NT2/D1 (cell line): ENCODE measurements around the gene DCBLD2.
A peak's percentile ranks its signal among the peaks of the same experiment; 100 is the strongest.

Experiments
- DNase-seq: peaks from one replicate; pipeline ENCODE4 v3.0.0-alpha.2; 2011; ENCODE audit warnings: low read depth, low spot score
- H3K27me3 ChIP-seq: 2 replicates; pipeline ENCODE4 v1.6.0; 2011; ENCODE audit warnings: mild to moderate bottlenecking; ENCODE audit not compliant: insufficient read length, insufficient read depth
- H3K36me3 ChIP-seq: 2 replicates; pipeline ENCODE4 v1.6.1; 2011; ENCODE audit warnings: mild to moderate bottlenecking, low read length, mixed read lengths; ENCODE audit not compliant: insufficient read depth, insufficient read length
- H3K4me1 ChIP-seq: 2 replicates; pipeline ENCODE4 v1.5.1; 2011; ENCODE audit not compliant: insufficient read depth, insufficient read length
- H3K4me3 ChIP-seq: 2 replicates; pipeline ENCODE4 v1.5.1; 2011; ENCODE audit warnings: low read depth; ENCODE audit not compliant: insufficient read length
- H3K9ac ChIP-seq: 2 replicates; pipeline ENCODE4 v1.6.0; 2011; ENCODE audit warnings: low read depth; ENCODE audit not compliant: insufficient read length
- H3K9me3 ChIP-seq: 2 replicates; pipeline ENCODE4 v1.5.1; 2011; ENCODE audit warnings: mild to moderate bottlenecking, low read length; ENCODE audit not compliant: insufficient read depth
- SUZ12 ChIP-seq: IDR thresholded peaks from 2 replicates; pipeline ENCODE4 v1.6.1; 2011; ENCODE audit not compliant: insufficient read length, insufficient read depth; ENCODE audit errors: extremely low read depth
- YY1 ChIP-seq: IDR thresholded peaks from 2 replicates; pipeline ENCODE4 v1.6.1; 2011; ENCODE audit not compliant: insufficient read length, insufficient read depth
- ZNF274 ChIP-seq: IDR thresholded peaks from 2 replicates; pipeline ENCODE4 v1.6.1; 2011; ENCODE audit warnings: mild to moderate bottlenecking, low read depth, low read length

The DCBLD2 gene

DNA sequence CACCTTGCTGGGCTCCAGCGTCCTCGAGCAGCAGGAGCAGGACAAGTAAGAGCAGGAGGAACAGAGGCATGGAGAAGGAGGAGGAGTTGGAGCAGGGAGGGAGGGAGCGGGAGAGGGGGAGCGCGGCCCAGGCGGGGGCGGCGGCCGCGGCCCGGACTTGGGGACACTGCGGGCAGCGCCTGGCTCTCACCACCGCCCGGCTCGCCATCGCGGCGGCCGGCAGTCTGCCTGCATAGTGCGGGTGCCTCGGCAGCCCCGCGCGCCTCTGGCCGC lies 440 bp downstream of the DCBLD2 start:
- Histone ChIP-seq H3K9ac (peak overlapping the region; percentile 96), H3K4me3 (peak overlapping the region; percentile 92), H3K4me1 (no peaks in the 10 kb centered on the region), H3K36me3 (peaks cover 3% of the 10 kb centered on the region), H3K9me3 (no peaks in the 10 kb centered on the region), H3K27me3 (no peaks in the 10 kb centered on the region)
- peak; percentile 58 for DNase-seq
- TF ChIP-seq SUZ12 = no peak
- TF ChIP-seq ZNF274 = no peak
- TF ChIP-seq YY1 = no peak

DNA sequence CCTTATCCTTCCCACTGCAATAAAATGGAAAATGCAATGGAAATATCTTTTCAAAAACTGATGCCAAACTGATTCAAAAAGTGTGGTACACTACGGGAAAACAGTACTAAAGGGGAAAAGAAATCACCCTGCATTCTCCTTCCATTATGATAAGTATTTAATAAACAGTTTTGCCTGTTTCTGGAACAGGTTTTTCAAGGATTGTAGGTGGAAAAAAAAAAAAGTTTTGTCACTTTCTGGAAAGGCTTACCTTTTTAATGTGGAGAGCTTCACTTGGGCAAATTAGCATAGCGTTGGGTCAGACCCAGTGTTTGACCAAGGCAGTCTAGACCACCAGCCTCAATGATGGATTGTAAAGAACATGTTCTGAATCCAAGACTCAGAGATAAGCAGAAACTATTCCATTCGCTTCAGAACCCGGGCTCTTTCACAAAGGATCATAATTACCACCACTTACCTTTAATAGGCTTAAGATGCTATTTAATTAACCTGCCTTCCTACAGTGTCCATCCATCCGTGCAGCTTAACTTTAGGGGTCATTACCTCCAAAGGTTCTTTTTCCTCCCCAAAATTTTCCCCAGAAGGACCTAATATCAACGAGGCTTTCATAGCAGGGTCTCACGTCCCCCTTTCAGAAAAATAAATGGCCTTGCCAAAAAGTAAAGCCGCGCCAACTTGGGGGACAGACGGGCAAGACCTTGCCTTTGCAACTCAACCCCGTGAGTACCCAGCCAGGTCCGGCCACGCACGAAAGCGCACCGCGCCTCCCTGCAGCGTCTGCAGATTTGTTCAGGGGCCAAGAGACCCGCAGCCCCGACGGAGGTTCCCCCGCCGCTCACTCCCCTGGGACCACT lies 1.0 kb downstream of the DCBLD2 start:
- Histone ChIP-seq H3K9me3 (no peaks in the 10 kb centered on the region), H3K9ac (peak overlapping the region; percentile 96)
- no peak for DNase-seq

DNA sequence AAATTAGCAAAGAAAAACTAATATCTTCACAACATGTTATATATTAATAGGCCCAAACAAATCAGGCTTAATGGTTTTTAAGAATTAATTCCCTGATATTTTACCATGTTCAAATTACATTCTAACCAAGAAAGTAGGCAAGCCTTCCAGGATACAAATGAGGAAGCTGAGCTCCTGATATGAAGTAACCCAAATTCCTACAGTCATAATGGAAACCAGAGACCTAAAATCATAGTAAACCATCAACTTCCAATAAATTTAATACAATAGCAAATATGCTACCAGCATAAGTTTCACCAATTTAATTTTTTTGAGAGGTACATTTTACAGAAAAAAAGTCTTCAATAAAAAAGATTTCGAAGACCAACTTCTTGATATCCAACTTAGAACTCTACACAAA lies 3.8 kb downstream of the DCBLD2 start:
- TF ChIP-seq ZNF274 (no peak), YY1 (no peak), SUZ12 (no peak)
- no peak overlapping the region for H3K4me3 ChIP-seq
- no peaks in the 10 kb centered on the region for H3K4me1 ChIP-seq
- H3K9ac ChIP-seq = no peak overlapping the region
- no peaks in the 10 kb centered on the region for H3K27me3 ChIP-seq
- no peak for DNase-seq
- peaks cover 6% of the 10 kb centered on the region for H3K36me3 ChIP-seq
- H3K9me3 ChIP-seq = no peaks in the 10 kb centered on the region

More for the DNA sequence above, 1.0 kb downstream of the DCBLD2 start:
- TF ChIP-seq YY1 = no peak
- TF ChIP-seq SUZ12 = no peak
- no peak for TF ChIP-seq ZNF274
- H3K27me3 ChIP-seq = no peaks in the 10 kb centered on the region
- peak overlapping the region; percentile 92 for H3K4me3 ChIP-seq
- H3K36me3 ChIP-seq = peaks cover 3% of the 10 kb centered on the region
- no peaks in the 10 kb centered on the region for H3K4me1 ChIP-seq

DNA sequence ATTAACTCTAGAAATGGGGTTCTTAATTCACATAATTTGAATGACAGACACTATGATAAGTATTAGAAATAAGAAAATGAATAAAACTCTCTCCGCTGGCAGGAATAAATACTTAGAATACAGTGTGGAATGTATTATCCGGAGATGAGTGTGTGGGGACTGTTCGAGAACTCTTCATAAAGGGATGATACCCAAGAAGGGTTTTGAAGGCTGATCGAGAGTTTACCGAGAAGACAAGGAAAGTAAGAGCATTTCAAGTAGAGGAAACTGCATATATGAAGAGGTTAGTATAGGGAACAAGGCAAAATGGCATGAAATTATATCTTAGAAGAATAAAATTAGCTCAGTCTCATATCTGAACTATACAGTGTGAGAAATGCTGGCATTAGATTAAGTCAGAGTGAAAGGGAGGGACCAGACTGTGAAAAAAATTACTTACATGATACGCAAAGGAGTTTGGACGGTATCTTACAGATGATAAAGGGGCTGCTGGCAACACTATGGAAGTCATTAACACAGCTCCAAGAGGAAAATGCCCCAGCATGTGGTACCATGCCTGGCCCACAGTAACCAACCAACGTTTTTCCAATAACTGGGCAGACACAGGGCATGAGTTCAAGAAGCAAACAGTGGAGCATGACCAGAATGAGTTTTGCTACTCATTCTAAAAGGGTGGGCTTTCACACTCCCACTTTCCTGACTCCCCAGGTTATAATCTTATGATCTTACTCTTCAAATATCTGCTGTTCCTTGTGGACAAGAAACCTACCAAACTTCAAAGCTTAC lies 6.5 kb downstream of the DCBLD2 start:
- Histone ChIP-seq H3K36me3 (peaks cover 7% of the 10 kb centered on the region), H3K4me3 (no peak overlapping the region), H3K9ac (no peak overlapping the region), H3K4me1 (no peaks in the 10 kb centered on the region), H3K9me3 (no peaks in the 10 kb centered on the region), H3K27me3 (no peaks in the 10 kb centered on the region)
- DNase-seq = no peak
- no peak for TF ChIP-seq SUZ12

DNA sequence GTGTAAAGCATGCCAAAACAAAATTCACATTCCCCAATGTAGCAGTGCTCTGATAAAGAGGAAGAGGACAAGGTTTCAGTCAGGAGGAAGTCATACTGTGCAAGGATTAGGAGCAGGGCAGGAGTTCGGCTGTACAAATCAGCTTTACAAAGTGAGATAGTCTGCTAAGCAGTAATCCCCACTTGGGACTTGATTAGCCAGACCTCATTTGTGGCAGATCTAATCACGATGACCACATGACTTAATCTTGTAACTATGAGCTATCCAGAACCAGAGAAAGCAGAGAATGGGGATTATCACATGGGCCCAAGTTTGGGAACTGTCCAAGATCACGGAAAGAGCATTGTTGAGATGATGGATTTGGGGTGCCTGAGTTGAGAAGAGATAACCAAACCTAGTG lies 7.8 kb downstream of the DCBLD2 start:
- no peak overlapping the region for H3K4me3 ChIP-seq
- no peaks in the 10 kb centered on the region for H3K4me1 ChIP-seq
- peaks cover 6% of the 10 kb centered on the region for H3K36me3 ChIP-seq
- H3K27me3 ChIP-seq = no peaks in the 10 kb centered on the region
- H3K9ac ChIP-seq = no peak overlapping the region
- no peaks in the 10 kb centered on the region for H3K9me3 ChIP-seq
- no peak for DNase-seq
- TF ChIP-seq SUZ12 (no peak), ZNF274 (no peak), YY1 (no peak)

DNA sequence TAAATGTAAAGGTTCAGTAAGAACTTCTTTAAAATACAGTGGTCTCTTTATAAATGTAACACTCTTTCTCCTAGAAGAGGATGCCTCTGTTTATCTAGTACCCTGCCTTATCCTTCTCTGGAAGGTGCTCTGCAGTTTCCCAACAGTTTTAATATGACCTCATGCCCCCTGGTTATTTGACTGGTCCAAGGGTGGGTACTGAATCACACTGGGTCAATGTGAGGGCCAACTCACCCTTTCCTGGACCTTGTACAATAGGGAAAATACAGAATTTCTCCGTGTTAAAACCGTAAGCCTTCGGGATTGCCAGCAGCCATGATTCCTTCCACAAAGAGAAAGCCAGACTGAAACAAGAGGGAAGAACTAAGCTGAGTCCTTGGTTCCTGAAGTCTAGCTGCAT lies 9.2 kb downstream of the DCBLD2 start:
- no peaks in the 10 kb centered on the region for H3K27me3 ChIP-seq
- no peaks in the 10 kb centered on the region for H3K9me3 ChIP-seq
- H3K4me1 ChIP-seq = no peaks in the 10 kb centered on the region
- H3K36me3 ChIP-seq = peaks cover 6% of the 10 kb centered on the region
- H3K9ac ChIP-seq = no peak overlapping the region
- TF ChIP-seq YY1 = no peak
- DNase-seq = no peak
- no peak overlapping the region for H3K4me3 ChIP-seq

DNA sequence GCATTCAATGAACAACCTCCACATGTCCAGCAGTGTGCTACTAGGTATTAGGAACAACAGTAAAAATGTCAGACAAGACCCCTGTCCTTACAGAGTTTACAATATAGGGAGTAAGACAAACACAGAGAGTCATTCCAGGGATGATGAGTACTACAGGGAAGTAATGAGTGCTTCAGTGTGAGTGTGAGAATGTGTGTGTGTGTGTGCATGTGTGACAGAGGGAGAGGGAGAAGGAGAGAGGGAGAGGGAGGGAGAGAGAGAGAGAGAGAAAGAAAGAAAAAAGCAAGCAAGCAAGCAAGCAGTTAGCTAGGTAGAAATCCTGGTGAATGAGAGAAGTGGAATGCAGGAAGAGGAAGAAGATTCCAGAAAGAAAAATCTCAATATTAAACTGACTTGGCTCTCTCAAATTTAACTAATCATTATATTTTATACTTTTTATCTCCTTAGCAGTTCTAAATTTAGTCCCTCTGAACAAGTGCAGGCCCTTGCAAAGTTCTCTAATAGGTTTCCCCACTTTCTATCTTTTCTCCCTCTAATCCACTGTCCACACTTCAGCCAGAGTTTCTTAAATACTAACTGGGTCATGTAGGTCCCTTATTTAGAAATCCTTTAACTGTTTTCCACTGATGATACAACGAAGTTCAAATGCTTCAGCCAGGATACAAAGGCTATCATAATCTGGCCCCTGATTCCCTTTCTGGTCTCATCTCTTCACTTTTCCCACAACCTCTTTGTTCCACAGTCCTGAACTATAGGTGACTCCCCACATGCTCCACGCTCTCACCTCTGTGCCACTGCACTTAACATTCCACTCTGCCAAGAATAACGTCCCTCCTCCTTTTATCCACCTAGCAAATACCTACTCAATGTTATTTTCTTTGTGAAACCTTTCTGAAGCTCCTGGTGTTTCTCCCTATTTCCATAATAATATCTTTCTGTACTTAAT lies 10.3 kb downstream of the DCBLD2 start:
- no peaks in the 10 kb centered on the region for H3K27me3 ChIP-seq
- DNase-seq = no peak
- peaks cover 6% of the 10 kb centered on the region for H3K36me3 ChIP-seq
- TF ChIP-seq ZNF274 (no peak), YY1 (no peak), SUZ12 (no peak)
- no peak overlapping the region for H3K4me3 ChIP-seq
- no peak overlapping the region for H3K9ac ChIP-seq
- no peaks in the 10 kb centered on the region for H3K4me1 ChIP-seq
- H3K9me3 ChIP-seq = no peaks in the 10 kb centered on the region
